CD14-positive monocyte (primary cell): ENCODE measurements around the gene KRTAP6-3. TPM values are rescaled to one million over a fixed set of nuclear protein-coding genes. Genes with fewer than 3 reads are reported as not detected.

Source experiments
- DNase-seq, 3 donors: peaks; one replicate each; pipeline ENCODE4 v3.0.0-alpha.2; 2011 to 2022
- H2AFZ ChIP-seq: 2 replicates; pipeline ENCODE4 v1.6.0; 2012; ENCODE audit warnings: mild to moderate bottlenecking, low read depth, low read length, inconsistent platforms; ENCODE audit not compliant: insufficient read depth, poor library complexity, severe bottlenecking
- H3K27ac ChIP-seq, 2 donors: 1 replicate in 1 of 2; 2 replicates in 1 of 2; pipeline ENCODE4 v1.5.1; 2012 to 2013; ENCODE audit warnings: low read length in 2 of 2, control low read depth in 1 of 2, inconsistent platforms in 1 of 2, low read depth in 1 of 2, mild to moderate bottlenecking in 1 of 2
- H3K27me3 ChIP-seq, 2 donors: one replicate each; pipeline versions ENCODE4 v1.6.0 to v1.6.1; 2011 to 2013; ENCODE audit warnings: low read length in 2 of 2; ENCODE audit not compliant: control insufficient read depth in 2 of 2, insufficient read depth in 2 of 2
- H3K36me3 ChIP-seq, 2 donors: replicated peaks in 1 of 2; 1 replicate in 1 of 2; 2 replicates in 1 of 2; pipeline versions ENCODE4 v1.5.1 to v1.6.1; 2012 to 2013; ENCODE audit warnings: low read length in 2 of 2, control low read depth in 1 of 2, inconsistent platforms in 1 of 2, mild to moderate bottlenecking in 1 of 2; ENCODE audit not compliant: insufficient read depth in 2 of 2, control insufficient read depth in 1 of 2
- H3K4me1 ChIP-seq, 2 donors: 1 replicate in 1 of 2; 2 replicates in 1 of 2; pipeline versions ENCODE4 v1.5.1 to v1.6.1; 2012 to 2013; ENCODE audit warnings: low read length in 2 of 2, control low read depth in 1 of 2, inconsistent platforms in 1 of 2, mild to moderate bottlenecking in 1 of 2, moderate library complexity in 1 of 2; ENCODE audit not compliant: insufficient read depth in 2 of 2, control insufficient read depth in 1 of 2
- H3K4me2 ChIP-seq: replicated peaks from 2 replicates; pipeline ENCODE3; 2012; ENCODE audit warnings: low read length, moderate library complexity, mild to moderate bottlenecking; ENCODE audit not compliant: poor library complexity, severe bottlenecking; ENCODE audit errors: extremely low read depth
- H3K4me3 ChIP-seq, 3 experiments: fragments of 200-600 bp in 1 of 3; sonication (generic) in 1 of 3; replicated peaks in 1 of 3; 1 replicate in 2 of 3; 2 replicates in 1 of 3; pipeline ENCODE4 v1.5.1; 2011 to 2013; ENCODE audit warnings: low read length in 3 of 3, mild to moderate bottlenecking in 3 of 3, control low read depth in 2 of 3, low read depth in 2 of 3, inconsistent platforms in 1 of 3, moderate library complexity in 1 of 3
- H3K79me2 ChIP-seq: 2 replicates; pipeline ENCODE4 v1.6.0; 2012; ENCODE audit warnings: mild to moderate bottlenecking, control low read depth, inconsistent platforms, low read length, moderate library complexity; ENCODE audit not compliant: insufficient read depth
- H3K9ac ChIP-seq: 2 replicates; pipeline ENCODE4 v1.6.0; 2017; ENCODE audit warnings: low read length, mild to moderate bottlenecking; ENCODE audit not compliant: insufficient read depth, poor library complexity, severe bottlenecking
- H3K9me3 ChIP-seq, 2 donors: replicated peaks in 1 of 2; 1 replicate in 1 of 2; 2 replicates in 1 of 2; pipeline versions ENCODE4 v1.5.1 to v1.6.1; 2012 to 2013; ENCODE audit warnings: low read length in 2 of 2, control low read depth in 1 of 2; ENCODE audit not compliant: control insufficient read depth in 1 of 2, insufficient read depth in 1 of 2
- H4K20me1 ChIP-seq: 2 replicates; pipeline ENCODE4 v1.6.0; 2012; ENCODE audit warnings: mild to moderate bottlenecking, low read length, control low read depth, moderate library complexity; ENCODE audit not compliant: insufficient read depth
- H3K27ac Mint-ChIP-seq, 7 donors: one replicate each; pipeline ENCODE4 v1.8.0; 2020; ENCODE audit warnings: mild to moderate bottlenecking in 7 of 7, mixed read lengths in 7 of 7, moderate library complexity in 6 of 7, inconsistent platforms in 2 of 7
- H3K27me3 Mint-ChIP-seq, 3 donors: one replicate each; pipeline ENCODE4 v1.8.0; 2021 to 2022; ENCODE audit warnings: low read depth in 3 of 3, mild to moderate bottlenecking in 3 of 3, mixed read lengths in 3 of 3, moderate library complexity in 3 of 3, inconsistent platforms in 1 of 3
- H3K36me3 Mint-ChIP-seq, 2 donors: one replicate each; pipeline ENCODE4 v1.8.0; 2020; ENCODE audit warnings: mixed read lengths in 2 of 2, inconsistent platforms in 1 of 2, mild to moderate bottlenecking in 1 of 2
- H3K4me1 Mint-ChIP-seq: one replicate; pipeline ENCODE4 v1.8.0; 2020; ENCODE audit warnings: mild to moderate bottlenecking, mixed read lengths
- H3K4me3 Mint-ChIP-seq, 2 donors: one replicate each; pipeline ENCODE4 v1.8.0; 2020; ENCODE audit warnings: mild to moderate bottlenecking in 2 of 2, mixed read lengths in 2 of 2, moderate library complexity in 1 of 2
- H3K9me3 Mint-ChIP-seq, 7 donors: one replicate each; pipeline ENCODE4 v1.8.0; 2020 to 2022; ENCODE audit warnings: mixed read lengths in 7 of 7, mild to moderate bottlenecking in 6 of 7, moderate library complexity in 6 of 7, inconsistent platforms in 2 of 7
- CTCF ChIP-seq: fragments of 200-600 bp; IDR thresholded peaks from one replicate; pipeline ENCODE4 v1.8.0; 2022; ENCODE audit warnings: antibody characterized with exemption, mild to moderate bottlenecking
- WGBS: methylation state at CpG from one replicate; pipeline ENCODE4 v1.1.5; 2013; ENCODE audit warnings: missing lambda C conversion rate; ENCODE audit not compliant: insufficient coverage; 5-methylcytosine and 5-hydroxymethylcytosine counted together
- intact Hi-C, 2 donors: fragments of 100-400 bp; cut with micrococcal nuclease; formaldehyde crosslinking; loops; one replicate each; pipeline versions ENCODE4 v1.15.0 to v1.15.1; 2023
- polyA minus RNA-seq: library from RNA; depleted of rRNA, polyadenylated mRNA; stranded (reverse); fragments of >200 nt; gene quantifications from 2 replicates; pipeline ENCODE4 v1.2.3, GENCODE V29; 2012
- polyA plus RNA-seq, 3 donors: library from polyadenylated mRNA; depleted of rRNA in 1 of 3; unstranded in 2 of 3; stranded (reverse) in 1 of 3; fragments of 300-500 nt in 2 of 3; fragments of >200 nt in 1 of 3; fragmentation: Illumina TruSeq in 2 of 3; gene quantifications; 1 replicate in 2 of 3; 2 replicates in 1 of 3; pipeline ENCODE4 v1.2.3, GENCODE V29; 2012 to 2021
- total RNA-seq, 12 experiments: library from RNA in 1 of 12; stranded (reverse) in 1 of 12; fragments of 120-200 nt in 1 of 12; gene quantifications; one replicate each; pipeline ENCODE4 v1.2.4 and lab custom pipeline; 2013 to 2026; ENCODE audit warnings: mixed read lengths in 6 of 12, inconsistent platforms in 1 of 12

Gene KRTAP6-3
- total RNA-seq (2013), result not detected
- not detected for polyA plus RNA-seq
- polyA minus RNA-seq, result not detected in 2 replicates
- 0 to 0.45 (median 0) reads per million in 11 experiments for total RNA-seq (lab: John Stamatoyannopoulos, UW)

GRCh38 chr21:30592140-30592539 is at the start of gene KRTAP6-3:
TSS of gene KRTAP6-3 (plus strand) at chr21:30592440. CDS start at chr21:30592446, 6 bp downstream.
- intact Hi-C loops, result no loop called here
- 100% methylated on average over 2 of the region's 4 CpGs for WGBS
- Mint-ChIP-seq H3K27me3 (no peaks in the 10 kb centered on the region), H3K36me3 (no peaks in the 10 kb centered on the region), H3K4me1 (no peaks in the 10 kb centered on the region), H3K4me3 (no peak within 1 kb of the TSS), H3K9me3 (peaks cover 0 to 4% (median 2%) of the 10 kb centered on the region in 7 donors), H3K27ac (no peak within 1 kb of the TSS)
- no peak within 1 kb of the TSS for H3K4me2 ChIP-seq
- no peaks in the 10 kb centered on the region for H3K79me2 ChIP-seq
- no peaks in the 10 kb centered on the region for H4K20me1 ChIP-seq
- H3K9me3 ChIP-seq, result peaks cover 0 to 4% of the 10 kb centered on the region in 2 donors
- no peak within 1 kb of the TSS for H3K4me3 ChIP-seq
- TF ChIP-seq CTCF, result no peak
- H3K27ac ChIP-seq, result no peak within 1 kb of the TSS
- no peaks in the 10 kb centered on the region for H3K36me3 ChIP-seq
- no peaks in the 10 kb centered on the region for H3K27me3 ChIP-seq
- no peak within 1 kb of the TSS for H3K9ac ChIP-seq
- no peak within 1 kb of the TSS for H2AFZ ChIP-seq
- H3K4me1 ChIP-seq, result no peaks in the 10 kb centered on the region
- DNase-seq, result no peak

- no peak for DNase-seq
- Histone ChIP-seq H3K27me3 (no peaks in the 10 kb centered on the region), H3K4me2 (no peak overlapping the region), H3K4me3 (no peak overlapping the region), H3K4me1 (no peaks in the 10 kb centered on the region), H4K20me1 (no peaks in the 10 kb centered on the region), H3K36me3 (no peaks in the 10 kb centered on the region), H3K27ac (no peak overlapping the region), H2AFZ (no peak overlapping the region), H3K79me2 (no peaks in the 10 kb centered on the region), H3K9me3 (peaks cover 11 to 33% of the 10 kb centered on the region in 2 donors), H3K9ac (no peak overlapping the region)
- Mint-ChIP-seq H3K27ac (no peak overlapping the region), H3K4me1 (no peaks in the 10 kb centered on the region), H3K4me3 (no peak overlapping the region), H3K36me3 (no peaks in the 10 kb centered on the region), H3K9me3 (peaks cover 0 to 13% (median 7%) of the 10 kb centered on the region in 7 donors), H3K27me3 (no peaks in the 10 kb centered on the region)
- 47% methylated on average over 1 of the region's 1 CpG for WGBS
- no peak for TF ChIP-seq CTCF
- intact Hi-C loops, result no loop called here
Measured at GRCh38 chr21:30552782-30553181, 39.5 kb upstream of the KRTAP6-3 start.
